ENCODE measurements around the gene UTF1.

UTF1 gene

DNA sequence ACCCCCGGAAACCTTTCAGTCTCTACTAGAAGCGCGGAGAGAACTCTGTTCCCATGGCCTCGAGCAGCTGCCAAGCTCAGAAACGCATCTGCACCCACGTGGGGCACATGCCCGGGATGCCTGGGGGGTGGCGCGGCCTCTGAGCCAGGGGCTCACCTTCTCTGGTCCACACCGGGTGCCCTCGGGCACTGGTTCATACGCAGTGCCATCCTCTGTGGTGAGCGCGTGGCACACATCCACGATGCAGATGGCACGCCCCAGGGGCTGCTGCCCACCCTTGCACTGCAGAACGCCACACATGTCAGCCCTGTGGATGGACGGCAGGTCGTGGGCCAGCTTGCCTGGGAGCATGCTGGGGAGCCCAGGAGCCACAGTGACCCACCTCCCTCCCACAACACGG is 40.2 kb downstream of the UTF1 start:
- DNase-seq (ENCODE audit: extremely low read depth, low read depth) = no peak
- H3K4me3 ChIP-seq (replicated peaks; ENCODE audit: low read depth, low read length) = no peak overlapping the region

DNA sequence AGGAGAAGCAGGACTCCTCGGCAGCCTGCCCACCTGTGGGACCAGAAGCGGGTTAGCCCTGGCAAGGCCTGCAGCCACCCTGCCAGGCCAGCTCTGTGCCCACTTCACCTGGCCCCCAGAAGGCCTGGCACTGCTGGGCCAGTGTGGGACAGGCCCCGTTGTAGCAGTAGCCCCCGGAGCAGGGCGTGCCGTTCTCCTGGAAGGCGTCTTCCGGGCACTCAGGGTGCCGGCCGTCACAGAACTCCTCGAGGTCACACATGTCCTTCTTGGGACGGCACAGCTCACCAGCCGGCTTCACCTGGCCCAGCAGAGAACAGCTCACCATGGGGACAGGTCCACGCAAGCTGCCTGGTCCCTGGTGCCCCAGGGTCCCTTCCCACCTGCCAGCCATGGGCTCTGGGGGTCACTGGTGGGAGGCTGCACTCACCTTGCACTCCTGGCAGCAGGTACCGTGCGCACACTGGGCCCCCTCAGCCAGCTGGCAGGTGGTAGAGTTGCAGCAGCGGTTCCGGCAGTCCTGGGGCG is 40.8 kb downstream of the UTF1 start:
- no peak overlapping the region for H3K4me3 ChIP-seq (replicated peaks; ENCODE audit: low read depth, low read length)
- TF ChIP-seq, protein P1, sequence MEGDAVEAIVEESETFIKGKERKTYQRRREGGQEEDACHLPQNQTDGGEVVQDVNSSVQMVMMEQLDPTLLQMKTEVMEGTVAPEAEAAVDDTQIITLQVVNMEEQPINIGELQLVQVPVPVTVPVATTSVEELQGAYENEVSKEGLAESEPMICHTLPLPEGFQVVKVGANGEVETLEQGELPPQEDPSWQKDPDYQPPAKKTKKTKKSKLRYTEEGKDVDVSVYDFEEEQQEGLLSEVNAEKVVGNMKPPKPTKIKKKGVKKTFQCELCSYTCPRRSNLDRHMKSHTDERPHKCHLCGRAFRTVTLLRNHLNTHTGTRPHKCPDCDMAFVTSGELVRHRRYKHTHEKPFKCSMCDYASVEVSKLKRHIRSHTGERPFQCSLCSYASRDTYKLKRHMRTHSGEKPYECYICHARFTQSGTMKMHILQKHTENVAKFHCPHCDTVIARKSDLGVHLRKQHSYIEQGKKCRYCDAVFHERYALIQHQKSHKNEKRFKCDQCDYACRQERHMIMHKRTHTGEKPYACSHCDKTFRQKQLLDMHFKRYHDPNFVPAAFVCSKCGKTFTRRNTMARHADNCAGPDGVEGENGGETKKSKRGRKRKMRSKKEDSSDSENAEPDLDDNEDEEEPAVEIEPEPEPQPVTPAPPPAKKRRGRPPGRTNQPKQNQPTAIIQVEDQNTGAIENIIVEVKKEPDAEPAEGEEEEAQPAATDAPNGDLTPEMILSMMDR (IDR thresholded peaks at IDR 0.05; ENCODE audit: low read depth, low read length, missing control alignments) = no peak
- DNase-seq (ENCODE audit: extremely low read depth, low read depth) = no peak

More for the DNA sequence above, 40.2 kb downstream of the UTF1 start:
- TF ChIP-seq, protein P1 (IDR thresholded peaks at IDR 0.05; ENCODE audit: low read depth, low read length, missing control alignments) = no peak

DNA sequence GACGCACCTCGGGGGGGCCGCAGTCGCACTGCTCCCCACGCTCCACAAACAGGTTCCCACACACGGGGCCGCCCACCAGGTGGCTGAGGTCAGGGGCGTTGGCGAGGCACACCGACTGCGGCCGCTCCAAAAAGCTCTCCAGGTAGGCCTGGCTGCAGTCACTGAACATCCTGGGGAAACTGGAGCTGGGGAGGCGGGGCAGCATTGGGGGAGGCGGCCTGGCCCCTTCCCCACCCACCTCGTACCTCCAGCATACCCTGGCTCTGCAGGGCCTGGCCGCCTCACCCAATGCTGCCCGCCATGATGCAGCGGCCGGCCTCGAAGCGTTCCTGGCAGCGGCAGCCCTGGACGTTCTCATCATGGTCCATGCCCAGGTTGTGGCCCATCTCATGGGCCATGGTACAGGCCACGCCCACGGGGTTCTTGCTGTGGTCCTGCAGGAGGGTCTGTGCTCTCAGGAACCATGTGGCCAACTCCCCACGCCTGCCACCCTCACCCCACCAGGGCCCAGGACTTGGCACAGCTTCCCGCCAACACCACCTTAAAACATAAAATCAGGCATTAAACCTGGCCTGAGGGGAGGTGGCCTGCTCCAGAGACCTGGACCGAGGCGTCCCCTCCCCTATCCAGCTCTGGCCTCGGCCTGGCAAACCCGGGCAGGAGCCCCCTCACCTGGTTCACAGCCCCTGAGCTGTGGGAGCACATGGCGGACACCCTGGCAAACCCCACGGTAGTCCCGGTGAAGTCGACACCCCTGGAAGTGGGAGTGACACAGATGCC is 41.7 kb downstream of the UTF1 start:
- TF ChIP-seq, protein P1 (IDR thresholded peaks at IDR 0.05; ENCODE audit: low read depth, low read length, missing control alignments) = no peak

DNA sequence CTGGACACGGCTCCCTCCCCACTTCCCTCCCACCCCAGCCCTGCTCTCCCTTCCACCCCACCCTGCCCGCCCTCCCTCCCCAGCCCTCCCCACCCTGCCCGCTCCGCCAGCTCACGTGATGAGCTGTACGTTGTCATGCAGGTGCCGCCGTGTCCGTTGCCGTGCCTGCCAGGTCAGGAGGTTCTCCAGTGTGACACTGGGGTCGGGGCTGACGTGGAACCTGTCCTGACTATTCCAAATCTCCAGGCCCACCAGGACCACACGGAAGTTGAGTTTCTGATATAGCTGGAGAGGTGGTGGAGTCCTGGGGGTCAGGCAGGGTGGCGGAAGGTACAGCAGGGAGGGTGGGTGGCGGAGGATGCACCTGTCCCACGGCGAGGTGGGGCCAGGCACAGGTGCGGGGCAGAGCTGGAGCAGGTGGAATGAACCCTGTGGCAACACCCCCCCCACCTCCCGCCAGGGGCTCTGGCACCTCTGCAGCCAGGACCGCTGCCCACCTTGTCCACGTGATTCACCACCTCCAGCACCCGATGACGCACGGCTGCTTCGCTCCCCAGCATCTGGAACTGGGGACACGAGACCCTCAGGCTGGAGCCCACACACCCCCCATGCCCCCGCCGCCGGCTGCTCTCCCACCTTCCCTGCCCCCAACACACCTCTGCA is 42.4 kb downstream of the UTF1 start:
- no peak for DNase-seq (ENCODE audit: extremely low read depth, low read depth)
- no peak overlapping the region for H3K4me3 ChIP-seq (replicated peaks; ENCODE audit: low read depth, low read length)
- TF ChIP-seq, protein P1 (IDR thresholded peaks at IDR 0.05; ENCODE audit: low read depth, low read length, missing control alignments) = no peak

More for the DNA sequence above, 41.7 kb downstream of the UTF1 start:
- DNase-seq (ENCODE audit: extremely low read depth, low read depth) = no peak
- H3K4me3 ChIP-seq (replicated peaks; ENCODE audit: low read depth, low read length) = no peak overlapping the region

DNA sequence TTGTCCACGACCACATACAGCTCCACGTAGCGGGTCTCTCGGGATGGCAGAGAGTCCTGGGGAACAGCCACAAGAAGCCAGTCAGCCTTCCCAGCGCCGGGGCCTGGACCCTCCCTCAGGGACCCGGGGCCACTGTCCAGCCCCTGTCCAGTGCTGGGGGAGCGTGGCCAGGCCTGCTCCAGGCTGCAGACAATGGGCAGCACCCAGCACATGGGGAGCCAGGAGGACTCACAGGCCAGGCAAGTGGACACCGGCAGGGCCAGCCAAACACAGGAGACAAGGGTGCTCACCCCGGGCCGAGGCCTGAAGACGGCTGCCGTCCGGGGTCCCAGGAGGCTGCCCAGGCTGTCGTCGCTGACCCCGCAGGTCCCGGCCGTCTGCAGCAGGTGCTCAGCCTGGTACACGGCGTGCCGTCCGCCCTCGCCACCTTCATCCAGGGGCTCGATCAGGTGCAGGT is 43.0 kb downstream of the UTF1 start:
- H3K4me3 ChIP-seq (replicated peaks; ENCODE audit: low read depth, low read length) = no peak overlapping the region
- no peak for DNase-seq (ENCODE audit: extremely low read depth, low read depth)
- TF ChIP-seq, protein P1 (IDR thresholded peaks at IDR 0.05; ENCODE audit: low read depth, low read length, missing control alignments) = no peak

DNA sequence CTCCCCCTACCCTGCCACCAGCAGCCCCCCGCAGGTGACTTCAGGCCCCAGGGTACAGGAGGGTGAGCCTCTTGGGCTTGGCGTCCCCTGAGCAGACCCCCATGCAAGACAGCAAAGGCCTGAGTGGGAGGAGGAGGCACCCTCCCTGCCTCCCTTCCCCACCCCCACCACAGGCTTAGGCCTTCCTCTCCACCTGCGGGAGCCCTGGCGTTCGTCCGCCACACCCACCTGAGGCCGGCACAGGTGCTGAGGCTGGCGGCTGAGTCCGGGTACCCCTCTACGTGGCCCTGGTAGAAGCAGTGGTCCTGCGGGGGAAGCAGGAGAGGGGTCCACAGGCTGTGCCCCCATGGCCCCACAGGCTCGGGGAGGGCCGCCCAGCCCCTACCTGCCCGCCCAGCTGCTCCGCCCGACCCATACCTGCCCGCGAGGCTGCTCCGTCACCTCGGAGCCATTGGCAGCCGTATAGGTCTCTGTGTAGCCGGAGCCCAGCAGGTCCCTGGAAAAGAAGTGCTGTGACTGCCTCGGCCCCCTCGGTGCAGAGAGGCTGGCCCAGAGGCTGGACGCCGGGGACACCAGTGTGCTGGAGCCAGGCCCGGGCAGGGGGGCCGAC is 43.6 kb downstream of the UTF1 start:
- no peak overlapping the region for H3K4me3 ChIP-seq (replicated peaks; ENCODE audit: low read depth, low read length)
- no peak for DNase-seq (ENCODE audit: extremely low read depth, low read depth)
- TF ChIP-seq, protein P1 (IDR thresholded peaks at IDR 0.05; ENCODE audit: low read depth, low read length, missing control alignments) = no peak

All from HFF-Myc (cell line).